NCI-H2196 treated with DMSO at 0.1 percent for 48 hours (cell line): ENCODE measurements around the gene PARP8.
"Not testable (repeated sequence)": the region's sequence is repeated elsewhere in the genome, so short reads cannot be mapped to it uniquely, and the experiment has no call there.

Experiments used
- DNase-seq: peaks from one replicate; lab custom pipeline; 2025; ENCODE audit not compliant: unreplicated experiment; lab: John Stamatoyannopoulos, UW

PARP8 gene

DNA sequence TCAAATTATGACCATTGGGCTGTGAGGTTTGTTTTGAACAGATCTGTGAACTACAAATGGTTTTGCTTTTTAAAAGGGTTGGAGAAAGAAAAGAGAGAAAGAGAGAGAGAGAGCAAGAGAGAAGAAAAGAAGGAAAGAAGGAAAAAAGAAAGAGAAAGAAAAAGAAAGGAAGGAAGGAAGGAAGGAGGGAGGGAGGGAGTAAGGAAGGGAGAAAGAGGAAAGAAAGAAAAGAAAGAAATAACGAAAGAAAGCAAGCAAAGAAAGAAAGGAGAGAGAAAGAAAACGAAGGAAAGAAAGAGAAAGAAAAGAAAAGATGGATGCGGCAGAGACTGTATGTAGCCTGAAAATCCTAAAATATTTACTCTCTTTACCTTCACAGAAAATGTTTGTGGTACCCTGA is 104.0 kb downstream of the PARP8 start:
- no peak for DNase-seq

DNA sequence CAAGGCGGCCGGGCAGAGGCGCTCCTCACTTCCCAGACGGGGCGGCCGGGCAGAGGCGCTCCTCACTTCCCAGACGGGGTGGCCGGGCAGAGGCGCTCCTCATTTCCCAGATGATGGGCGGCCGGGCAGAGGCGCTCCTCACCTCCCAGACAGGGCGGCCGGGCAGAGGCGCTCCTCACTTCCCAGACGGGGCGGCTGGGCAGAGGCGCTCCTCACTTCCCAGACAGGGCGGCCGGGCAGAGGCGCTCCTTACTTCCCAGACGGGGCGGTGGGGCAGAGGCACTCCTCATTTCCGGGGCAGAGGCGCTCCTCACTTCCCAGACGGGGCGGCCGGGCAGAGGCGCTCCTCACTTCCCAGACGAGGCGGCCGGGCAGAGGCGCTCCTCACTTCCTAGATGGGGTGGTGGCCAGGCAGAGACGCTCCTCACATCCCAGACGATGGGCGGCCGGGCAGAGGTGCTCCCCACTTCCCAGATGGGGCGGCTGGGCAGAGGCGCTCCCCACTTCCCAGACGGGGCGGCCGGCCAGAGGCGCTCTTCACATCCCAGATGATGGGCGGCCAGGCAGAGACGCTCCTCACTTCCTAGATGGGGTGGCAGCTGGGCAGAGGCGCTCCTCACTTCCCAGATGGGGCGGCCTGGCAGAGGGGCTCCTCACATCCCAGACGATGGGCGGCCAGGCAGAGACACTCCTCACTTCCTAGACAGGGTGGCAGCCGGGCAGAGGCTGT is 108.2 kb downstream of the PARP8 start:
- not testable (repeated sequence) for DNase-seq

DNA sequence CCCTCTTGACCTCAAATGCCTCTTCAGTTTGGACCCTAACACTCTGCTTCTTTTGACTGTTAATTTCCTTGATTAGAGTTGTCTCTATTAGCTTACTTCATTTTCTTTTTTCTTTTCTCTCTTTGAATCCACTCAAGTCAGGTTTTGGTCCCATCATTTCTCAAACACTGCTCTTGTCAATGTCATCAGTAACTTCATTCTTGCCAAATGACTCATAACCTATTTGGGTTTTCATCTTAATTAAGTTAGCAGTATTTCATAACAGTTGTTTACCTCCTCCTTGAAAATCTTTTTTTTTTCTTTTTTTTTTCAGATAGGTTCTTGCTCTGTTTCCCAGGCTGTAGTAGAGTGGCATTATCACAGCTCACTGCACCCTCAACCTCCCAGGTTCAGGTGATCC is 119.6 kb downstream of the PARP8 start:
- DNase-seq = no peak

DNA sequence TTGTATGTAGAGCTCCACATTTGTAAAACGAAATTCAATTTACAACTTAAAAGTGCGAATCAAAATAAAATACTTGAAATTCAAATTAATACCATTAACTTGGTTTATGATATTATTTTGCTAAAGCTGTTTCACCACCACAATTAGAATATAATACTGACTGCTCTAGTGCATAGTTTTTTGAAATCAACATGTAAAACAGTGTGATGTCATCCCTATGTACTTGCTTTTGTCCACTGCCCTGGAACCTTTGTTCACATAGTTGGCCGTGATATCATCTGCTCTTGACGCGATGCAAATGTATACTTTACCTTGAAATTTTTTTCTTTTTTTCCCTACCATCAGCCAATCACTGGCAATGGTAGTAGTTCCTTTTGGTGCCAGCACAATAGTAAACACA is 125.4 kb downstream of the PARP8 start:
- DNase-seq = no peak

DNA sequence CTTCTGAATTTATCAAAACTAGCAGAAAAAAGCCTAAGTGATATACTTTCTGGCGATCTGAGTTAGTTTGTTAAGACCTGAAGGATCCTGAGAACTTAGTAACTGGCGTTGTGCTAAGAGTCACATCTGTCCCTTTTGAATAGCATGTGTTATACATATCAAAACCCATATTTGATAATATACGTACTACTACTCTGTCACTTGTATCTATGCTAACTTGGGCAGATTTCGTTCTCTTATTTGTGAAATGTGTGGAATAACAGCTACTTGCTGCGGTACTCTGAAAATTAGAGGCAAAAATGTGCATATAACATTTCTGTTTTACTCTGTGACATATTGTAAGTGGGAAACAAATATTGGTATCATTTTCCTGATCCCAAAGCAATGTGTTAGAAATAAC is 126.4 kb downstream of the PARP8 start:
- DNase-seq = no peak

DNA sequence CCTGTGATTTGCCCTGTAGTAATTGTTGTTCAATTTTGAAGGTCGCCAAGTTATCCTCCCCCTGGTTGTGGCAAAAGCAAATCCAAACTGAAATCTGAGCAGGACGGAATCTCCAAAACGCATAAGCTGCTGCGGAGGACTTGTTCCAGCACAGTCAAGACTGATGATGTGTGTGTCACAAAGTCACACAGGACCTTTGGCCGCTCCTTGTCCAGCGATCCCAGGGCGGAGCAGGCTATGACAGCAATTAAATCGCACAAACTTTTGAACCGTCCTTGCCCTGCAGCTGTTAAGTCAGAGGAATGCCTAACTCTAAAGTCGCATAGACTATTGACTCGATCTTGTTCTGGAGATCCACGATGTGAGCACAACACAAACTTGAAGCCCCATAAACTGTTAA is 128.4 kb downstream of the PARP8 start:
- no peak for DNase-seq

DNA sequence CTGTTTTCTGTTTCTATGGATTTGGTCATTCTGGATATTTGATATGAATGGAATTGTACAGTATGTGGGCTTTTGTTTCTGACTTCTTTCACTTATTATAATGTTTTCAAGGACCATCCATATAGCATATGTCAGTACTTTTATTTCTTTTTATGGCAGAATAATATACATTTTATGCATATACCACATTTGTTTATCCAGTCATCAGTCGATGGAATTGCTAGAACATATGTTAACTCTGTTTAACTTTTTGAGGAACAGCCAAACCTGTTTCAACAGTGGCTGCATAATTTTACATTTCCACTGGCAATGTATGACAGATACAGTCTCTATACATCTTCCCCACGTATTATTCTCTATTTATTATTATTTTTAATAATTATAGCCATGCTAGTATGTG is 131.6 kb downstream of the PARP8 start:
- DNase-seq = no peak

DNA sequence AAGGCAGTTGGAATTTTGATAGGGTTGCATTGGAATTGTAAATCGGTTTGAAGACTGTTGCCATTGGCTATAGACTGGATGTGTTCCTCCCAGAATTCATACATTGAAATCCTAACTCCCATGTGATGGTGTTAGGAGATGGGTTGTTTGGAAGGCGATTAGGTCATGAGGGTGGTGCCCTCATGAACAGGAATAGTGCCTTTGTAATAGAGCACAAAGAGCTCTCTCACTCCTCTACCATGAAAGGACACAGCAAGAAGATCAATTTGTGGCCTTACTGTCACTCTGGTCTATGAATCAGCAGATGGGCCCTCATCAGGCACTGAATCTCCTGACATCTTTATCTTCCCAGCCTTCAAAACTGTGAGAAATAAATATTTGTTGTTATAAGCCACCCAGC is 133.2 kb downstream of the PARP8 start:
- DNase-seq = no peak

DNA sequence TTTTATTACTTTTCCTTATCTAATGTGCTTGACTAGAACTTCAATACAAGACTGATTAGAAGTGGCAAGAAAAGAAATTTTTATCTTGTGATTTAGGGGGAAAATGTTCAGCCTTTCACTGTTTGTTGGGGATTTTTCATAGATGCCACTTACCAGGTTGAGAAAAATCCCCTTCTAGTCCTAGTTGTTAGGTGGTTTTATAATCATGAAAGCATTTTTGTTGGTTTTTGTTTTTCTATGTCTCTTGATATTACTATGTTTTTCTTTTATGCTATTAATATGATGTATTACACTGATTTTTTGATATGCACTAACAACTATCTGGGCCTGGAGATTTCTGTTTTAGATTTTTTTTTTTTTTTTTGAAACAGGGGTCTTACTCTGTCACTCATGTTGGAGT is 134.0 kb downstream of the PARP8 start:
- DNase-seq = no peak

DNA sequence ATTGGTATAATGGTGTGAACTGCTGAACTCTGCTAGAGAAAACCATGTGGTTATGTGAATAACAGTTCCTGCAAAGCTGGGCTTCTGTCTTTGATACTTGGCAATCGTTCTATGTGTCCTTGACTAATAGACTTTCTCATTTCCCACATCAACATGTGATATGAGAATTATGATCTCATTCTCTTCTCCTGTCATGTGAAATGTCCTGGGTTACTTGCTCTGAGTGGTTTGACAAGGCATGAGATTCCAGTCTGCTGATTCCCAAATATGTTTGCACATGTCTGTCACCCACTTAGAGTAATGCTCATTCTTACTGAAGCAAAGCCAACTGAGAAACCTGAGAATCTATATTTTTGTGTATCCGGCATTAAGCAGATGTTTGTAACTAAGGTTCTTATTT is 141.2 kb downstream of the PARP8 start:
- DNase-seq = no peak

DNA sequence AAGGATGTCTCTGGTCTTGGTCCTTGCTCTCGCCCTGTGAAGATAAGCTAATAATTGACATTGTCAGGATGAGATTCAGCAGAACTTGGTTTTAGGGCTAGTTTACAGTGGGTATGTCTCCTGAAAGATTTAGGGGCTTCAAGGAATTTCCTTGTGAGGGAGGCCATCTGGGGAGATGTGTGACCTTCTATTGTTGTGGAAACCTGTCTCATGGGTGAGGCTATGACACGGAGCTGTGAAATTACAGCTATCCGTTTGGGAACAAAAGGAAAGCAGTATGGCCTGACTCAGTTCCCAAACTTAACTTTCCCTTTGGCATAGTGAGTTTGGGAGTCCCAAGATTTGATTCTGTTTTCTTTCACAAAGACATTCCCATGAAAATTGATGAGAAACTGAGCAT is 142.0 kb downstream of the PARP8 start:
- no peak for DNase-seq

DNA sequence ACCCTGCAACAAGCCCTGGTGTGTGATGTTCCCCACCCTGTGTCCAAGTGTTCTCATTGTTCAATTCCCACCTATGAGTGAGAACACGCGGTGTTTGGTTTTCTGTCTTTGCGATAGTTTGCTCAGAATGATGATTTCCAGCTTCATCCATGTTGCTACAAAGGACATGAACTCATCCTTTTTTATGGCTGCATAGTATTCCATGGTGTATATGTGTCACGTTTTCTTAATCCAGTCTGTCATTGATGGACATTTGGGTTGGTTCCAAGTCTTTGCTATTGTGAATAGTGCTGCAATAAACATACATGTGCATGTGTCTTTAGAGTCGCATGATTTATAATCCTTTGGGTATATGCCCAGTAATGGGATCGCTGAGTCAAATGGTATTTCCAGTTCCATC is 145.3 kb downstream of the PARP8 start:
- DNase-seq = not testable (repeated sequence)

DNA sequence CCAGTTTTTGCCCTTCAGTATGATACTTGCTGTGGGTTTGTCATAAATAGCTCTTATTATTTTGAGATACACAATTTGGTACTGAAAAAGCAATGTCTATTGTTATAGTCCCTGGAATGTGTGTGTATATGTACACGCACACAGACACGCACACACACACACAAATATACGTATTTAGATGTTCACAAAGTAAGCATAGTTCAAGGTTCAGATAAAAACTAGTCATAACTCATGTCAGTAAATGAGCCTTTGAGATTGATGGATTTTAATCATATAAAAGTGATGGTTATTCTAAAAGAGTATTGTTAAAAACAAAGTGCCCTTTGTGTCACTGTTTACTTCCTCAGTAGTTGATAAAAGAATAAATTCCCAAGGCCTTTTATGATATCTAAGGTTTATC is 147.3 kb downstream of the PARP8 start:
- DNase-seq = no peak

DNA sequence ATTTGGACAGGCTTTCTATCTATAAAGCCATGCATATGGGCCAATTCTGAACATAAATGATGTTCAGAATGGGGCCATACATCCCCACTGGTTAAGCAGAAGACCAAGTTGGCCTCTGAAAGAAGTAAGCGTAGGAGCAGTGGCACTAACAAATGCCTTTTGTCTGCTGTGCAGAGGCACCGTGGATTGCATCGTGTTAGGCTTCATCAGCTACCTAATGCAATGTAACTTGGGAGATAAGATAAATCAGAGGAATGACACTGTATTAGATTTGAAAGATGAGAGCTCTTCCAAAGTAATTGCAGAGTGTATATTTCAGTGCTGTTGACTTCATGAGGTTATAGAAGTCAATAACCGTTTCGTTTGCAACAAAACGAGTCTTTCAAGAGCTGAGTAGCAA is 148.1 kb downstream of the PARP8 start:
- DNase-seq = no peak

DNA sequence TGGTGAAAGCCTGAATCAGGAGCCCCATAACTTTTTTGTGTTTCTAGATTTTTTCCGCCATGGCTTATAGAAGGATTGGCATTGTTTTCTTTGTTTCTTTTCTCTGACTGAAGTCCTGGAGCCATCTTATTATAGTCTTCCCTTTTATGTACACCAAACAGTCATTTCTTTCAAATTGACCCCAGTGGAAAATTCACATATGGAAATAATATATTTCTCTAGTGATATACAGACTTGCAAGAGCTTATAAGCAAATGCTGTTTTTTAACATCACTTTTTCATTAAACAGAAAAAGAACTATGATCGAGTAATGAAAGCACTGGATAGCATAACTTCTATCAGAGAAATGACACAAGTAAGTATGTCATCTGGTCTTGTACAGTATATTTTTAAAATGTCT is 155.6 kb downstream of the PARP8 start:
- no peak for DNase-seq

DNA sequence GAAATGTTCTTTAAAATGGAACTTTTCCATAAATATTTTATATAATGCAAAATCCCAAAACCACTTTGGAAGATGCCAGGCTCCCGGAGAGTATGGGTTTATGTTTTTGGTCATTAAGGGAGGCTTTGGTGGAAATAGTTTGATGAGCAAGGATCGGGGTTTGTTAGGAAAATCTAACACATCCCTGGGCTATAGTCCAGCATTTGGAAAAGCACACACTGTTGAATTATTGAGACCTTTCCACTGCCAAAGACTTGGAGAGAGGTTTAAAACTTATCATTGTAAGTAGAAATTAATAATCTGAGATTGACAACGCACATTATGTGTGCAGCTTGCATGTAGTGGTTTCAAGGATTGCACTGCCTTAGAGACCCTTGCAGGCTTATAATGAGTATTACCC is 156.3 kb downstream of the PARP8 start:
- no peak for DNase-seq

DNA sequence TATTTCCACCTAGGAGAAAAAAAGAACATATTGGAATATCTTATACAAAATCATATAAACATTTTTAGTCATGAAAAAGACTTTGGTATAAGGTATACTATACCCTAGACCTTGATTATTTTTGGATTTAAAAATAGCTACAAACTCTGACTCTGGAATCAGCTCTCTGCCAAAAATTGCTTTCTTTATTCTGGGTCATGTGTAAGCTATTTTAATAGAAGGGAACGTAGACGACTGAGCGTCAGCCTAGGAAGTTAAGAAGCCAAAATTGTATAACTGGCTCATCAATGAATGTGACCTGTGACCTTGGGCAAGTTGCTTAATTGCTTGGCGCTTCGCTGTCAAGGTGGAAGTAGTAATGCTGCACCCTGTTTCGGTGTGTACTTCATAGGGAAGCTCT is 157.1 kb downstream of the PARP8 start:
- no peak for DNase-seq

DNA sequence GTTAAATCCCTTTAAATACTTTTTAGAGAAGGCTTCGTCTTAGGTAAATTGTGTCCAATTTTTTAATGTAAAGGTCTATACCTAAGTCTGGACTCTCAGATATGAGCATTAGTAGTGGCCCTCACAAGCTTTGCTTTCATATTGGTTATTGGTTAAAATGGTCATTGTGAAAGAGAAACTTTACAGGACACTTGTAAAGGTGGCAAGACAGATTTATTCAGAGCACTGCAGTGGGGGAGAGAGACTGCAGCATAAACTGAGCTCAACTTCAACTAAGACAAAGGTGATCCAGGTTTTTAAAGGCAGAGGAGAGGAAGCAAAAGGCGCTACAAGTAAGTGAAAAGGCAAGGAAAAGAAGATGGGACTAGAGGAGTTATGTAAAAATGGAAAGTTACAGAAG is 157.7 kb downstream of the PARP8 start:
- no peak for DNase-seq

DNA sequence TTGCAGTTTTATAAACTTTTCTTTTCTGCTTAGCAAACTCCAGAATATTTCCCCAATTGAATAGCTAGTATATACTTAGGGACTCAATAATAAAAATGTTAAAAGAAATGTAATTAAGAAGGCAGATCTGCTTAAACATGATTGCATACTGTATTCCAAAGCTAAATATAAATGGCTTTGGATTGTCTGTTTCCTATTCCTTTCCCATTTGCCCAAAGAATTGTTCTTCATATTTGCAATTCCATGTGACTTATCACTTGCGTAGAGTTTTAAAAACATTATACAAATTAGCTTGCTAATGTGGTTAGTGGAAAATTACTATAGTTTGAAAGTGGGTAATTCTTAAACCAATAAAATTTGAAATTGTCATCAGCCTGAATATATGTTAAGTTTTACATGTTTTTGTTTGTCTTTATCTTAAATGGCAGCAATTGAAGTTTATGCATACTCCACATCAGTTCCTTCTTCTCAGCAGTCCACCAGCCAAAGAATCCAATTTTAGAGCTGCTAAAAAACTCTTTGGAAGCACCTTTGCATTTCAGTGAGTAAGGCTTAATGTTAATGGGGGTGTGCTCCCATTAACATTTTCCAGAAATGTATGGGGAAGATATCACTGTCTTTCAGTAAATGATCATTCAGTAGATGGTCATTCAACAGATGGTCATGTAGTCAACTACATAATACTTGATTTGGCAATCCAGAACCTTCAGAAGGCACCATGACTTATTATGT is 161.2 kb downstream of the PARP8 start:
- no peak for DNase-seq

DNA sequence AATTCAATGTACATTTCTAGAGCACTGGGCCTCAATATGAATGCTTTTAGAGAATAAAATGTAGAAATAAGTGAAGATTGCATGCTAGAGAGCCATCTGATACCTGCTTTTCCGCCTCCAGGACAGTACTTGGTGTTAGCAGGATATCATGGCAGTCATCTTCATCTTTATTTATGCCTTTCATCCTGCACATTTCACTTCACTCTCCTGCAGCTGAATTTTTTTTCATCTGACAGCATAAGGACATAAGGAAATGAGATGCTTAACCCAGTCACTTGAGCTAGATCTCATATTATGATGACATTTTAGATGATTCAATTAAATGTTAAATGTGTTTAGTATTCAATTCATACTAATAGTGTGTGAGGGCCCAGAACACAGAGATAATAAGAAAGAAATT is 162.6 kb downstream of the PARP8 start:
- no peak for DNase-seq

DNA sequence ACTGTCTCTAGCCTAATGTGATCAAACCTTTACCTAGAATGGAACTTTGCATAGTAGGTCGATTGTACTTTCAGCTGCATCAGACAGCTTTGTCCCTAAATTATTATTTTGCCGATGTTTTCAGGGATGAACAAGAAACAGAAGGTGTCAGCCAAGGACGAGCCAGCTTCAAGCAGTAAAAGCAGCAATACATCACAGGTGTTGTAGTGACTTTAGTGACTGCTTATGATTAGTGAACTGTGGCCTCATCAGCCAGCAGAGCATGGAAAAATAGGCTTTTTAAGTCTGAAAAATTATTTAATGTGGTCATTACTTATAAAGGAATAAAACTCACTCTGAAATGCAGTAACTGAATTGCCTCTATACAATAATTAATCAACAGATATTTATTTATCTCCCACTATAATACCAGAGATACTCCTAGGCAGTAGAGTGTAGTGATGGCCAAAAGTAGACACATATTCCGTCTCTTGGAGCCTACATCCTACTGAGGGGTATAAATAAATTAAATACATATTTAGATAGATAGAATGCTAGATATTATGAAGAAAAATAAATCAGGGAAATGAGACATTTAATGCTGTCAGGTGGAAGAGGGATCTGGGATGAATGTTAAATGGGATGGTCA is 166.3 kb downstream of the PARP8 start:
- no peak for DNase-seq

DNA sequence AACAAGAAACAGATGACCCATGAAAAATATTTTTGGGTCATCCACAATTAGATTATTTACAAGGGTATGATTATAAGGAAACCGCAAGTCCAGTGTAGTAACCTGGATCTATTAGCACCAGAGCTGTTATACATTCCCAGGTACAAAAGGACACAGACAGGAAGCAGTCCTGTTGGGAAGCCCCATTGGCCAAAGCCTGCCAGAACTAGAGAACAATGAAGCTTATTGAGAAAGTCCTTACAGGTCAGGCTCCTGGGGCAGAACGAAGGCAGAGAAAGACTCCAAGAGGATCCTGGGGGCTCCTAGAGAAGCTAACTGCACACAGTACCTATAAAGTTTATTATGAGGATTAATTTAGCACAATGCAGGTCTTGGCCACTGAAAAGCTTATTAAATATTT is 169.9 kb downstream of the PARP8 start:
- no peak for DNase-seq
